Inferior parietal cortex (tissue), 1 donor: Measurements from ENCODE around the gene STAT1.
"Not testable (repeated sequence)": the region's sequence is repeated elsewhere in the genome, so short reads cannot be mapped to it uniquely, and the experiment has no call there.

ENCODE experiments used
- DNase-seq: peaks from one replicate; pipeline ENCODE4 v3.0.0-alpha.2; 2016; ENCODE audit errors: extremely low spot score

The STAT1 gene

DNA sequence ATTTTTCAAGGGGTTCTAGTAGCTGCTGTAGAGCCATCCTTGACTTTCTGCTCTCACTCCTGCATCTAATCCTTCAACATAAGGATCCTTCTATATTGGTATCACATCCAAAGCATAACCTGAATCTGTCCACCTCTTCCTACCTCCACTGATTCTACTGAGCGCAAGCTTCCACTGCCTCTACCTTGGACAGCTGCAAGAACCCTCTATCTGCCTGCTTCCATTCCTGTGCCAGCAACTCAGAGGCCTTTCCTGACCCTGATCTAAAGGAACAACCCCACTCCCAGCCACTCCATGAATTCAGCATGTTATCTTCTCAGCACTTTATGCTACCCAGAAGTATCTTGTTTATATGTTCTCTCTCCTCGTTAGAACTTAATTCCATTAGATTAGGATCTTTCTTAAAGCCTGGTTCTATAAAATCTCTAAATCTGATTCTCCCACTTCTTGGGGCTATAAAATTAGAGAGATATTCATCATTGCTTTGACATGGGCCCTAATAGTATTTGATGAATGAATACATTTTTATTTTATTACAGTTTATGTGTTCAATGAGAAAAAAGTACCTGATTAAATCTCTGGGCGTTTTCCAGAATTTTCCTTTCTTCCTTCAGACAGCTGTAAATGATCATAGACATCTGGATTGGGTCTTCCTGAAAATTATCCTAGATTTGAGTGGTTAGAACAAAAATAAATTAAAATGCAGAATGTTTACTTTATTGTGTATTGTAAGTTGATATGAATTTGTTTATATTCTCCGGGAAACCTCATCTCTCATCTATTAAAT, 6.8 kb downstream of the STAT1 start:
- no peak for DNase-seq

GRCh38 chr2:191006297-191006696, 7.7 kb downstream of the STAT1 start:
- no peak for DNase-seq

DNA sequence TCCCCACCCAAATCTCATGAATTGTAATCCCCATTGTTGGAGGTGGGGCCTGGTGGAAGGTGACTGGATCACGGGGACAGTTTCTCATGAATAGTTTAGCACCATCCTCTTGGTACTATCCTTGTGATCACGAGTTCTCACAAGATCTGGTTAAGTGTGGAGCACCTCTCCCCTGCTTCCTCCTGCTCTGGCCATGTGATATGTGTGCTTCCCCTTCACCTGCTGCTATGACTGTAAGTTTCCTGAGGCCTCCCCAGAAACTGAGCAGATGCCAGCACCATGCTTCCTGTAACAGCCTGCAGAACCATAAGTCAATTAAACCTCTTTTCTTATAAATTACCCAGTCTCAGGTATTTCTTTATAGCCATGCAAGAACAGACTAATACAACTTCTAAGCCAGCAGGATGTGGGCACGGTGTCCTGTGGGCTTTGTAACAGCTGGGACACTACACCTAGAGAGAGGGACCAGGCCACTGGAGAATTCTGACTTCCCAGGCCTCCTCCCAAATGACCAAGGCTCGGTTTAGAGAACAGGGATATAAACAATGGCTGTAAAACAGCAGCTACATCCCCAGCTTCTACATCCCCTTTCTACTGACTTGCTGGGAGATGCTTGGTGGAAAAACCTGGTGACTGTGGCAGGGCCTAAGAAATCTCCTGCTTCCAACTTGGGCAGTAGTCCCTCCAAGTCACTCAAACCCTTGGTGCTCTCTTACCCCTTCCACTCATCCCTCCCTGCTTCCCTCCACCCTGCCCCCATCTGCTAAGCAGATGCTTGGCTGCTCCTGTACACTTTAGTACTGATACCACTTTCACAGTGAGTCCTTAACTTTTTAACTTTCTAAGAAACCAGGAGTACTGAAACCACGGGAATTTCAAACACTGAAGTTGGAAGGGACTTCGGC, 10.3 kb downstream of the STAT1 start:
- DNase-seq: no peak

DNA sequence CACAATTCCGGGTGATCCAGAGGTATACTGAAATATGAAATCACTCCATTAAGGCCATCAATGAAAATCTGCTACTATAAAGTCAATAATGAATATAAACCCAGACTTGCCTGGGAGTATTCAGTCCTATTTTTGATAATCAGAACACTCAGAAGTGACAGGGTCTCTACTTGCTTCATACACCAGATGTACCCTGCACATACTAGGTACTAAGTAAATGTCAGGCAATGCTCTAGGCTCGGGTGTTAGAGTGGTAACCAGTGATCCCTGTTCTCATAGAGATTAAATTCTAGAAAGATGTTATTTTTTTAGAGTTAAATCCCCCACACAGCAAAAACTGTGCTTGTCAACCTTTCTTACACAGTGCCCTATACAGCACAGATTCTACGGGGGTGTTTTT, 12.3 kb downstream of the STAT1 start:
- DNase-seq: no peak

DNA sequence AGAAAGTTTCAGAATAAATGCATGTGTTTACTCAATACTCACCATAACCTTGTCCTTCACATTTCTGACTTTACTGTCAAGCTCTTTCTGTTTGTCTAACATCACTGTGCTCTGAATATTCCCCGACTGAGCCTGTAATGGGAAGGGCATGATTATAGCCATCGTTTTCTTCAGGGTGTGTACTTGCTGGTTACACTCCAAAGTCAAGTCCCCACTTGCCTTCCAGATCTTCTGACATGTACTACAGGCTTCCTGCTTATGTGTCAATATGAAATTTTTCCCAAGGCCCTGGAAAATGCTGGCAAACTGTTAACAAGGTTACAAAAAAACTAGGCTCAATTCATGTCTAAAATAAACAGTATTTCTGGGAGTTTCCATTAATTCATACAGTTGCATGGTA, 12.9 kb downstream of the STAT1 start:
- no peak for DNase-seq

- DNase-seq: no peak
Measured at GRCh38 chr2:190999949-191000665, 13.9 kb downstream of the STAT1 start.

DNA sequence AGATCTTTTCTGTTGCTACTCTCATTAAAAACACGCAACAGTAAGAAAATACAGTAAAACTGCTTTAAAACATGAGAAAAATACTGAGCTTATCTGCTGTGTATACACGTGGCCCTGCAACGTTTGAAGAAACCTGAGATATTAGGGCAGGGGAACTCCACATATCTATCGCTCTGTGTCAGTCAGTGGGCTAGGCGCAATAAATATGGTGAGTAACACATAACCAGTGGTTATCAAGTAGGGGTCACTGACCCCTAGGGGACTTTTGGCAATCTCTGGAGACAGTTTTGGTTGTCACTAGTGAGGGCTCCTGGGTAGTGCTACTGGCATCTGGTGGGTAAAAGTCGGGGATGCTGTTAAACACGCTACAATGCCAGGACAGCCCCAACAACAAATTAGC, 14.9 kb downstream of the STAT1 start:
- no peak for DNase-seq

DNA sequence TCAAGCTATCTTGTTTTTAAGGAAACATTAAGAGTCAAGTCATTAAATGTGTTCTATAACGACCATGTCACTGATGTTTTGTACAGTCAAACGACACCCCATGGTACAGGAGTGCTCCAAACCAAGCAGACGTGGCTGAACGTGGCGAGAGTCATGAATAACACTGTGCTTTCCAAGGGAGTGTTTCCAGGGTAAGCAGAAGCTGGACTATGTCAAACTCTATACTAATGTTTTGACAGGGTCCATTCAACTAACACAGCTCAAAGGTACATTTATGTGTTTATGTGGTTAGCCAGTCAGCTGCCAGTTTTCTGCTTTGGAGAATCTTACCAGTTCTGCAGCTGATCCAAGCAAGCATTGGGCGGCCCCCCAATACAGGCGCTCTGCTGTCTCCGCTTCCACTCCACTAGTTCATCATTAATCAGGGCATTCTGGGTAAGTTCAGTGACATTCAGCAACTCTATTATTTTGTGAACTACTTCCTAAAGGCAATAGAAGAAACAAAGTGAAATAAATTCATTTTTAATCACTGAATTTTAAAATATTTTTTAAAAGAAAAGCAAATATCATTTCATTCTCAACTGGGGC, 16.4 kb downstream of the STAT1 start:
- no peak for DNase-seq

DNA sequence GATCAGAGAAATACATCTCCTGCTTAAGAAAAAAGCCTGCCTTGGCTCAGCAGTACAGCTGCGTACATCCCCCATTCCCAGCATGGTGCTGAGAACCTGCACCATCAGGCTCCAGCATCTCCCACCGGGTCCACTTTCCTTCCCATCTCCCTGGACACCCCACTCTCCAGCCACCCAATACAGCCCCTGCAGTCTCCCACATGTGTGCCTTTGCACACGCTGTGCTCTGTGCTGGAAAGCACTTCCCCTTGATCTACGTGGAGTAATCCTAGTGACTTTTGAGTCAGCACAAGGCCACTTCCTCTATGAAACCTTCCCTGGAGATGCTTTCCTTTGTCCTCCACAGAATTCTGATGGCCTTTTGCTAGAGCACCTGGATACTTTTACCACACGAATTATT, 17.0 kb downstream of the STAT1 start:
- DNase-seq: no peak

DNA sequence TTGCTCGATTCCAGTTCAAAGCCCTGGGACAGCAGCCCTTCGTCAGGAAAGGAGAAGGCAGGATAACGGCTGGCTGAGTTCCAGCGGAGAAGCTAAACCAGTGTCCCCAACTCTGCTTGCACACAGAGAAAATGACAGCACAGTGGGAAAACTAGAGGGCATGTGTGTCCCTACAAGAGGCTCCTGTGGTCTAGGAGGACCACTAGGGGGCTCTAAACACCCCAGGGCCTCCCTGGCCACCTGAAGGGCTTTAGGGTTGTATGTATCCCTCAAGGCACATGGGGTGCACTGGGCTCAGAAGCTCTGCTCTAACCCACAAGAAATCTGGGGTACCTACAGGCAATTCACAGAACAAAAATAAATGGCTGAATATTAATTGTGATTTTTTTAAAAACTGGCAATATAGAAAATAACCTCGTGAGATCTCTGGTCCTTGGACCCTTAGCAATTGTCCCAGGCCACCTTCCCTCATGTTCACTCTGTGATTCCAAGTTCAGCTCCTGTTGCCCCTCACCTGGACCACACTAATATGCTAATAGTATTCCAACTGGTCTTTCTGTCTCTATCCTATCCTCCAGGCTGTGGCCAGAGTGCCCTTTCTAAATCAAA, 17.5 kb downstream of the STAT1 start:
- no peak for DNase-seq

- DNase-seq: not testable (repeated sequence)
Measured at GRCh38 chr2:190995315-190995714, 18.7 kb downstream of the STAT1 start.

DNA sequence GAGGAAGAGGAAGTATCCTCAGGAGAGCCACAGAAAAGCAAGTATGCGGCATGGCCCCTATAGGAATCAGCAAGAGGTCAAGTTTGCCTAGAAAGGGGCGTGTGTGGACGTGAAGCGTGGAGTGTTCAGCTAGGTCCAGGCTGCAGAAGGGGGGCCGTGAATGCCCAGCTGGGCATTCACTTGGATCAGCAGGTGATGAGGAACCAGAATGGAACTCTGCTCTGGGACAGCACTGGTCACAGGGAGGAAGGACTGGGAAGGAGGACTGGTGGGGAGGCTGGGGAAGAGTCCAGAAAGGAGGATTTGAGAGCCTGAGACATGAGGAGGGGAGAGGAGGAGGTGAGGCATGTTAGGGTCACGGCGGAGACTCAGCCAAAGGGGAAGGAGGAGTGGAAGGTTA, 19.8 kb downstream of the STAT1 start:
- no peak for DNase-seq

GRCh38 chr2:190993292-190993643, 20.7 kb downstream of the STAT1 start:
- DNase-seq: no peak

- DNase-seq: no peak
Measured at GRCh38 chr2:190990132-190990531, 23.8 kb downstream of the STAT1 start.

- DNase-seq: no peak
Measured at GRCh38 chr2:190988910-190989309, 25.1 kb downstream of the STAT1 start.

DNA sequence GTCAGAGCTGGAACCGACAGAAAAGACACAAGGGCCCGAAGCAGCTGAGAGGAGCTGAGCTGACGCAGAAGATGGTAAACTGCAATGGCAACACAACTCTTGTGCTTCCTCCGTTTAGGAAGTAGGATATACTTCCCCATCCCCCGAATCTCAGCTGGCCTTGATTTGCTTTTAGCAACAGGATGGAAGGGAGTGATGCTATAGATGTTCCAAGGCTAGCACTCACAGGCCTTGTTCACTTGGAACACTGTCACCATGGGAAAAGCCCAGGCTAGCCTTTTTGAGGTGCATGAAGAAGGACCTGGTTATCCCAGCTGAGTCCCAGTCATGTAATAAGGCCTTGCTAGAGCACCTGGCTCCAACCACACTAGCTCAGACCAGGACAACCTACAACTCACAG, 26.0 kb downstream of the STAT1 start:
- no peak for DNase-seq

DNA sequence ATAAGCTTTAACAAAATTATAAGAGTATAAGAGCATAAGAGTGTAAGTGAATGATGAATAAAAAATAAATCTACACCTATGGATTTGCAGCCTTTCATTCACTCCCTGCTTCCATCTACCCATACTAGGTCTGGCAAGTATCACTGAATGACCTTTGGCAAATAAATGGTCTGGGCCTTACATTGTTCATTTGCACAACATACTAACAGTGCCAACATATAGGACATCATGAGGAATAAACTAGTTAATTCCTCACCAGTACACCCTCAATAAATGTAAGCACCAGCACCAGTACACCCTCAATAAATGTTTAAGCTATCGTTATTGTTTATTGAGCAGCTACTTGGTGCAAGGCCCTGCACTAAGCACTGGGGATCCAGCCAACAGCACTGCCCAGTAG, 26.9 kb downstream of the STAT1 start:
- DNase-seq: no peak

DNA sequence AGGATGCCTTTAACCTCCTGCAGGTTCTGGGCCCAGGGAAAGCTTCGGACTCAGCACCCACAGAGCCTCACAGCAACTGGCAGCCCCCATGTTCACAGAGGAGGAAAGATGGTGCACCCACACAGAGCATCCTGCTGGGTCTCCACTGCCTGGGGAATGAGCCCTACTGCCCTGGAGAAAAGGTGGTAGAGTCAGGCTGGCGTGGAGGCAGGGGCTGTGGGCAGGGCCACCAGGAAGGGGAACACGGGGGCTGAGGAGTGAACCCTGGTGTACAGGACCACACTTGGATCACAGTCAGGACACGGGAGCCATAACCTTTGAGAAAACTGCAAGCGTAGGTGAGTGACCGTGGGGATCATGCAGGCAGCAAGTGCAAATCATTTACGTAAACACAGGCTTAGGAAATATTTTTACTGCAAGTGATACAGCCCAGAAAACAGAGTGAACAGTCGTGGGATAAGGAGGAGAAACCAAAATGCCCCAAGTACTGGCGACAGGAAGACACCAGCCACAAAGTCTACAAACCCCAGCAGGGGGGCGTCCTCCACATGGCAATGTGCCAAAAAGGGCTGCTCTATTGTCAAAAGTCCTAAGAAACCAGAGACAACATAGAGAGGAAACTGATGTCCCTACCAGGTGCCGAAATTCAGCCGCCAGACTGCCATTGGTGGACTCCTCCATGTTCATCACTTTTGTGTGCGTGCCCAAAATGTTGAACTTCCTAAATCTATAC, 27.6 kb downstream of the STAT1 start:
- no peak for DNase-seq

GRCh38 chr2:190984595-190984994, 29.4 kb downstream of the STAT1 start:
- no peak for DNase-seq

DNA sequence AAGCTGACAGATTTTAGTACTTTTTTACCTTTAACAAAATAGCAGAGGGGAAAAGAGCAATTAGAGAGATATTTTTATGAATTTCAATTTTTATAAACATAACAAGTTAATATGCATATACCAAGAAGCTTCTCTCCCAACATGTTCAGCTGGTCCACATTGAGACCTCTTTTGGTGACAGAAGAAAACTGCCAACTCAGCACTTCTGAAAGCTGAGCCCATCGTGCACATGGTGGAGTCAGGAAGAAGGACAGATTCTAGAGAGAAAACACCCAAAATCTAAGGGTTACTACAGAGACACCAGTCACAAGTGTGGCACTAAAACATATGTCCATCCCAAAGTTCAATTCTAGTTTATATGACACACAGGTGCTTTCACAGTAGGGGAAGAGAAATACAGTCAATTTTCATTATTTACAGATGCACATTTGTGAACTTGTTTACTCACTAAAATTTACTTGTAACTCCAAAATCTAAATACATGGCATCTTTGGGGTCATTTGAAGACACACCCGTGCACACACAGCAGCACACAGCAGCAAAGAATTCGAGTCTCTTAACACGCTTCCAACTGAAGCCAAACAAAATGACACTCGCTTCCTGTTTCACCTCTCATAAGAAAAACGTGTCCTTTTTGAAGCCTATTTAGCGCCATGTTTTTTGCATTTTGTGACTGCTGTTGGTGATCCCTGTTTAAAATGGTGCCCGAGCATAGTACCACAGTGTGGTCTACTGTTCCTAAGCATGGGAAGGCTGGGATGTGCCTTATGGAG, 31.5 kb downstream of the STAT1 start:
- DNase-seq: no peak
